NCI-H2227 (cell line): ENCODE results near the gene PPP1R13B.

Experiments used
- DNase-seq: peaks from one replicate; lab custom pipeline; 2025; ENCODE audit not compliant: unreplicated experiment; lab: John Stamatoyannopoulos, UW

Gene PPP1R13B

GRCh38 chr14:103745424-103745823 is 102.0 kb downstream of the PPP1R13B start:
- DNase-seq: no peak

GRCh38 chr14:103744621-103745395 is 102.6 kb downstream of the PPP1R13B start:
- no peak for DNase-seq

- DNase-seq: no peak
These were observed 103.7 kb downstream of the PPP1R13B start for GRCh38 chr14:103743691-103744090.

- DNase-seq: no peak
These were observed 104.7 kb downstream of the PPP1R13B start for GRCh38 chr14:103742499-103743255.

- DNase-seq: no peak
These were observed 105.5 kb downstream of the PPP1R13B start for GRCh38 chr14:103741876-103742275.

- DNase-seq: no peak
These were observed 106.2 kb downstream of the PPP1R13B start for GRCh38 chr14:103740991-103741689.

- DNase-seq: no peak
These were observed 107.4 kb downstream of the PPP1R13B start for GRCh38 chr14:103739793-103740501.

GRCh38 chr14:103739466-103739792 is 107.9 kb downstream of the PPP1R13B start:
- DNase-seq: no peak

GRCh38 chr14:103738701-103739451 is 108.5 kb downstream of the PPP1R13B start:
- DNase-seq: no peak

- no peak for DNase-seq
These were observed 109.2 kb downstream of the PPP1R13B start for GRCh38 chr14:103738166-103738565.

GRCh38 chr14:103737432-103738045 is 109.8 kb downstream of the PPP1R13B start:
- DNase-seq: no peak

- no peak for DNase-seq
These were observed 110.6 kb downstream of the PPP1R13B start for GRCh38 chr14:103736546-103737431.

GRCh38 chr14:103735815-103736545 is 111.4 kb downstream of the PPP1R13B start:
- no peak for DNase-seq

GRCh38 chr14:103735439-103735814 is 111.9 kb downstream of the PPP1R13B start:
- no peak for DNase-seq

GRCh38 chr14:103735022-103735421 is 112.4 kb downstream of the PPP1R13B start:
- no peak for DNase-seq

- DNase-seq: no peak
These were observed 113.1 kb downstream of the PPP1R13B start for GRCh38 chr14:103734081-103734888.

GRCh38 chr14:103733651-103734050 is 113.7 kb downstream of the PPP1R13B start:
- DNase-seq: no peak
